AG04449 (cell line): Measurements from ENCODE around the gene DENND1B.

Source experiments
- CTCF ChIA-PET: fragments of 350-600 bp; formaldehyde crosslinking; extraction: SDS; loops from one replicate; lab custom pipeline; 2021; ENCODE audit warnings: antibody characterized with exemption; lab: Yijun Ruan, JAX
- POLR2A ChIA-PET: fragments of 400-600, 350-600 bp; formaldehyde crosslinking; extraction: SDS; loops from one replicate; lab custom pipeline; 2020; ENCODE audit warnings: antibody characterized with exemption, inconsistent platforms; lab: Yijun Ruan, JAX
- DNase-seq: peaks from one replicate; pipeline ENCODE4 v3.0.0-alpha.2; 2010; ENCODE audit warnings: low read depth, low spot score
- H3K4me3 ChIP-seq: 2 replicates; pipeline ENCODE4 v1.5.1; 2011; ENCODE audit warnings: low read depth, mild to moderate bottlenecking, control low read depth, low read length
- CTCF ChIP-seq: IDR thresholded peaks from one replicate; pipeline ENCODE4 v1.5.1; 2011; ENCODE audit warnings: mild to moderate bottlenecking, moderate library complexity, low read length, control low read depth, inconsistent platforms; ENCODE audit not compliant: insufficient read depth; ENCODE audit errors: missing control alignments

The DENND1B gene

GRCh38 chr1:197462539-197462938 lies 312.7 kb downstream of the DENND1B start:
- TF ChIP-seq CTCF: no peak
- ChIA-PET POLR2A (no interaction called here), CTCF (interaction anchor here (1.4 kb wide), 1 partner anchor 59 kb away, joined by 3 read pairs; no protein-coding TSS in a partner anchor)
- no peak overlapping the region for H3K4me3 ChIP-seq
- DNase-seq: no peak
